GM21723 (cell line): Measurements from ENCODE around the gene ADAMTSL3.

Experiments
- ATAC-seq: cut with Tn5 transposase; IDR thresholded peaks from one replicate; pipeline ENCODE4 v1.9.1; 2021; ENCODE audit warnings: mild to moderate bottlenecking, moderate library complexity; ENCODE audit not compliant: unreplicated experiment

ADAMTSL3 gene

GRCh38 chr15:83818591-83818990 is 164.7 kb downstream of the ADAMTSL3 start:
- no peak for ATAC-seq

- ATAC-seq = no peak
Measured at GRCh38 chr15:83830381-83830780, 176.5 kb downstream of the ADAMTSL3 start.

- no peak for ATAC-seq
Measured at GRCh38 chr15:83833569-83833968, 179.6 kb downstream of the ADAMTSL3 start.

- no peak for ATAC-seq
Measured at GRCh38 chr15:83835479-83835878, 181.6 kb downstream of the ADAMTSL3 start.

GRCh38 chr15:83837945-83838571 is 184.1 kb downstream of the ADAMTSL3 start:
- ATAC-seq = no peak

- ATAC-seq = no peak
Measured at GRCh38 chr15:83838763-83839162, 184.8 kb downstream of the ADAMTSL3 start.

GRCh38 chr15:83842281-83842680 is 188.4 kb downstream of the ADAMTSL3 start:
- ATAC-seq = no peak

- no peak for ATAC-seq
Measured at GRCh38 chr15:83843471-83843871, 189.5 kb downstream of the ADAMTSL3 start.

- ATAC-seq = no peak
Measured at GRCh38 chr15:83844742-83845141, 190.8 kb downstream of the ADAMTSL3 start.

GRCh38 chr15:83845230-83845629 is 191.3 kb downstream of the ADAMTSL3 start:
- no peak for ATAC-seq

GRCh38 chr15:83846847-83847246 is 192.9 kb downstream of the ADAMTSL3 start:
- ATAC-seq = no peak

GRCh38 chr15:83848315-83849050 is 194.6 kb downstream of the ADAMTSL3 start:
- ATAC-seq = no peak

- no peak for ATAC-seq
Measured at GRCh38 chr15:83850015-83850414, 196.1 kb downstream of the ADAMTSL3 start.

GRCh38 chr15:83850501-83851245 is 196.8 kb downstream of the ADAMTSL3 start:
- no peak for ATAC-seq

- ATAC-seq = no peak
Measured at GRCh38 chr15:83853232-83853631, 199.3 kb downstream of the ADAMTSL3 start.

GRCh38 chr15:83854321-83854720 is 200.4 kb downstream of the ADAMTSL3 start:
- no peak for ATAC-seq

- ATAC-seq = no peak
Measured at GRCh38 chr15:83854950-83855707, 201.2 kb downstream of the ADAMTSL3 start.

- ATAC-seq = no peak
Measured at GRCh38 chr15:83855956-83856355, 202.0 kb downstream of the ADAMTSL3 start.

- ATAC-seq = no peak
Measured at GRCh38 chr15:83858820-83859505, 205.0 kb downstream of the ADAMTSL3 start.

GRCh38 chr15:83866692-83867091 is 212.8 kb downstream of the ADAMTSL3 start:
- no peak for ATAC-seq

GRCh38 chr15:83869341-83869740 is 215.4 kb downstream of the ADAMTSL3 start:
- no peak for ATAC-seq
